GM23248 (cell line): Measurements from ENCODE around the gene NUP214. TPM values are rescaled to one million over a fixed set of nuclear protein-coding genes. Genes with fewer than 3 reads are reported as not detected.

ENCODE experiments used
- DNase-seq: peaks from one replicate; pipeline ENCODE4 v3.0.0-alpha.2; 2015
- H2AFZ ChIP-seq: fragments of 200-600 bp; sonication (generic); 2 replicates; pipeline ENCODE4 v1.6.1; 2016; ENCODE audit warnings: antibody characterized with exemption
- H3F3A ChIP-seq: fragments of 200-600 bp; sonication (generic); 2 replicates; pipeline ENCODE4 v1.6.1; 2016; ENCODE audit warnings: mild to moderate bottlenecking, antibody characterized with exemption, mixed run types; ENCODE audit not compliant: insufficient read depth
- H3K27ac ChIP-seq: fragments of 200-600 bp; sonication (generic); 2 replicates; pipeline ENCODE4 v1.5.1; 2016; ENCODE audit warnings: mild to moderate bottlenecking
- H3K27me3 ChIP-seq: fragments of 200-600 bp; sonication (generic); replicated peaks from 2 replicates; pipeline ENCODE4 v1.6.1; 2016; ENCODE audit warnings: mild to moderate bottlenecking; ENCODE audit not compliant: insufficient read depth
- H3K36me3 ChIP-seq: fragments of 200-600 bp; sonication (generic); 2 replicates; pipeline ENCODE4 v1.6.1; 2016; ENCODE audit warnings: low read depth, mild to moderate bottlenecking
- H3K4me1 ChIP-seq: fragments of 200-600 bp; sonication (generic); 2 replicates; pipeline ENCODE4 v1.6.1; 2016; ENCODE audit warnings: mild to moderate bottlenecking; ENCODE audit not compliant: insufficient read depth
- H3K4me2 ChIP-seq: fragments of 200-600 bp; sonication (generic); one replicate; pipeline ENCODE4 v1.6.1; 2016; ENCODE audit warnings: mild to moderate bottlenecking; ENCODE audit not compliant: unreplicated experiment
- H3K4me3 ChIP-seq: fragments of 200-600 bp; sonication (generic); 2 replicates; pipeline ENCODE4 v1.5.1; 2016; ENCODE audit warnings: mild to moderate bottlenecking
- H3K79me2 ChIP-seq: fragments of 200-600 bp; sonication (generic); 2 replicates; pipeline ENCODE4 v1.6.1; 2016; ENCODE audit warnings: mild to moderate bottlenecking; ENCODE audit not compliant: insufficient read depth
- H3K9ac ChIP-seq: fragments of 200-600 bp; sonication (generic); 2 replicates; pipeline ENCODE4 v1.6.1; 2016; ENCODE audit warnings: mild to moderate bottlenecking
- H3K9me2 ChIP-seq: fragments of 200-600 bp; sonication (generic); 2 replicates; pipeline ENCODE4 v1.6.1; 2016; ENCODE audit warnings: mixed run types, mild to moderate bottlenecking, moderate library complexity; ENCODE audit not compliant: insufficient read depth
- H3K9me3 ChIP-seq: fragments of 200-600 bp; sonication (generic); one replicate; pipeline ENCODE4 v1.6.1; 2017; ENCODE audit warnings: low read depth
- H4K20me1 ChIP-seq: fragments of 200-600 bp; sonication (generic); 2 replicates; pipeline ENCODE4 v1.6.0; 2016; ENCODE audit not compliant: insufficient read depth
- EZH2 ChIP-seq: fragments of 200-600 bp; sonication (generic); IDR thresholded peaks from 2 replicates; pipeline ENCODE4 v1.6.1; 2018; ENCODE audit warnings: antibody characterized with exemption, mild to moderate bottlenecking; ENCODE audit not compliant: insufficient read depth, poor library complexity, severe bottlenecking
- EZH2phosphoT487 ChIP-seq: fragments of 200-600 bp; sonication (generic); IDR thresholded peaks from 2 replicates; pipeline ENCODE4 v1.6.1; 2018; ENCODE audit warnings: antibody characterized with exemption, moderate library complexity, mild to moderate bottlenecking, low read depth; ENCODE audit not compliant: insufficient read depth
- WGBS, 2 experiments: methylation state at CpG; one replicate each; pipeline ENCODE4 v1.1.6; 2015 to 2017; ENCODE audit warnings: low lambda C conversion rate in 2 of 2, low coverage in 1 of 2; ENCODE audit errors: missing lambda C conversion rate in 2 of 2; 5-methylcytosine and 5-hydroxymethylcytosine counted together
- in situ Hi-C: fragments of 300-500 bp; cut with MboI; formaldehyde crosslinking; loops from 2 replicates; pipeline ENCODE4 v1.15.0; 2020
- polyA plus RNA-seq: library from polyadenylated mRNA; unstranded; fragments of >200 nt; fragmentation: Nextera tagmentation; extraction: Ambion mirVana; gene quantifications from 2 replicates; pipeline ENCODE4 v1.2.1, GENCODE V29; 2016
- total RNA-seq: library from RNA; depleted of rRNA; stranded (reverse); fragments of >200 nt; shearing (Covaris generic); gene quantifications from 2 replicates; pipeline ENCODE4 v1.2.3, GENCODE V29; 2014

NUP214 gene
- total and polyA plus RNA-seq, 2 experiments from 2014 or later, result 13.1 to 14.3 TPM

DNA sequence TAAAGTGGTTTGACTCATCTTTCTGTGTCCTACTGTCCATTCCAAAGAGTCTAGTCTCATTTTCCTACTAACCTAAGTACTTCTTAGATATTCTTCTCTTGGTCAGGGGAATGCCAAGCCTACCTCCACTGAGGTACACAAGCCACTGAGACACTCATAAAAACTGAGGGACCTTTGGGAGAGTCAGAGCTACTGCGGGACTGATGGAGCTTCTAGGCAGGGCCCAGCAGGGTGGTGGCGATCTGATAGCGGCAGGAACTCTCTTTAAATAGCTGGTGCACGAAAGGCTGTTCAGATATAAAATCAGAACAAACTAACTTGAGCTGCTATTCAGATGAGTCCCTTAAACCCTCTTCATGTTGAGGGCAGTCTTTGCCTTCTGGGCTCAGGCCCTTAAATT lies 14.7 kb downstream of the NUP214 start:
- Histone ChIP-seq H3K36me3 (peaks cover 82% of the 10 kb centered on the region), H3K4me2 (no peak overlapping the region), H3K9me3 (no peaks in the 10 kb centered on the region), H2AFZ (no peak overlapping the region), H3K9me2 (no peaks in the 10 kb centered on the region), H4K20me1 (no peaks in the 10 kb centered on the region), H3K4me3 (no peak overlapping the region), H3K27ac (no peak overlapping the region), H3F3A (no peaks in the 10 kb centered on the region), H3K27me3 (no peaks in the 10 kb centered on the region), H3K9ac (no peak overlapping the region), H3K79me2 (no peaks in the 10 kb centered on the region), H3K4me1 (no peaks in the 10 kb centered on the region)
- no peak for DNase-seq
- no peak for TF ChIP-seq EZH2phosphoT487
- TF ChIP-seq EZH2, result no peak
- in situ Hi-C loops, result no loop called here
- 97 to 99% methylated on average over 4 of the region's 4 CpGs for WGBS, 2 experiments

DNA sequence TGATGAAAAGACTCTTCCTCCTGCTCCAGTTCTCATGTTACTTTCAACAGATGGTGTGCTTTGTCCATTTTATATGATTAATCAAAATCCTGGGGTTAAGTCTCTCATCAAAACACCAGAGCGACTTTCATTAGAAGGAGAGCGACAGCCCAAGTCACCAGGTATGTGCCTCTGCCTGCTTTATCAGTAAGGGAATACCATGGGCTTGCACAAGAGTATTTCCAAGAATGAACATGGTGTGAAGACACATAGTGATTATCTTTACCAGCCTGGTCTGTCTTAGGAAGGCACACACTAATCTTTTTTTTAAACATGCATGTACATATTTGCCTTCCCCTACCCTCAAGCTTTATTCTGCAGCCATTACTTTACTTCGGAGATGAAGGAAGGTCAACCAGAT lies 15.2 kb downstream of the NUP214 start:
- no peaks in the 10 kb centered on the region for H3K4me1 ChIP-seq
- no peak for DNase-seq
- TF ChIP-seq EZH2 (no peak), EZH2phosphoT487 (no peak)
- no peaks in the 10 kb centered on the region for H3K79me2 ChIP-seq
- no peak overlapping the region for H3K4me3 ChIP-seq
- no peaks in the 10 kb centered on the region for H3K9me3 ChIP-seq
- H3K4me2 ChIP-seq, result no peak overlapping the region
- H3K27me3 ChIP-seq, result no peaks in the 10 kb centered on the region
- H2AFZ ChIP-seq, result no peak overlapping the region
- H3K9ac ChIP-seq, result no peak overlapping the region
- H3F3A ChIP-seq, result no peaks in the 10 kb centered on the region
- in situ Hi-C loops, result no loop called here
- peaks cover 82% of the 10 kb centered on the region for H3K36me3 ChIP-seq
- no peaks in the 10 kb centered on the region for H4K20me1 ChIP-seq
- H3K9me2 ChIP-seq, result no peaks in the 10 kb centered on the region
- 96 to 98% methylated on average over 3 of the region's 3 CpGs for WGBS, 2 experiments
- H3K27ac ChIP-seq, result no peak overlapping the region

DNA sequence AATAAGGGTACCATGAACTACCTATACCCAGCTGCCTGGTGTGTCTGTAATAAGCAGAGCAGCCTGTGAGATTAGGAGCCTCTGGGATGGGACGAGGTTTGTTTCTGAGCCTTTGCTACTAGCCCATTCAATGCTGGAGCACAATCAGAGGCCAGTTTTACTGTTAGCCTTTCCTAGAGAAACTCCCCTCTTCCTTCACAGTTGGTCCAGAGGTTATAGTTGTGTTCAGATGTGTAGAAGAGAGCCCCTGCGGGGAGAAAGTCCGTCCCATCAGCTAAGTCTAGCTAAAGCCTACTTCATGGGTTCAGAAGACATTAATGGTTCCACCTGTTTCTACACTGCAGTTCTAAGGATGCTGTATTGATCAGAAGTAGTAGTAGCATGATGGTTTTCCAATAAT lies 16.8 kb downstream of the NUP214 start:
- Histone ChIP-seq H3F3A (no peaks in the 10 kb centered on the region), H3K9ac (no peak overlapping the region), H2AFZ (no peak overlapping the region), H3K4me3 (no peak overlapping the region), H3K9me2 (no peaks in the 10 kb centered on the region), H3K27ac (no peak overlapping the region), H4K20me1 (no peaks in the 10 kb centered on the region), H3K9me3 (no peaks in the 10 kb centered on the region), H3K4me2 (no peak overlapping the region), H3K4me1 (no peaks in the 10 kb centered on the region), H3K27me3 (no peaks in the 10 kb centered on the region), H3K79me2 (no peaks in the 10 kb centered on the region), H3K36me3 (peaks cover 80% of the 10 kb centered on the region)
- in situ Hi-C loops, result no loop called here
- no peak for DNase-seq
- TF ChIP-seq EZH2phosphoT487, result no peak
- 84 to 93% methylated on average over 3 of the region's 3 CpGs for WGBS, 2 experiments

DNA sequence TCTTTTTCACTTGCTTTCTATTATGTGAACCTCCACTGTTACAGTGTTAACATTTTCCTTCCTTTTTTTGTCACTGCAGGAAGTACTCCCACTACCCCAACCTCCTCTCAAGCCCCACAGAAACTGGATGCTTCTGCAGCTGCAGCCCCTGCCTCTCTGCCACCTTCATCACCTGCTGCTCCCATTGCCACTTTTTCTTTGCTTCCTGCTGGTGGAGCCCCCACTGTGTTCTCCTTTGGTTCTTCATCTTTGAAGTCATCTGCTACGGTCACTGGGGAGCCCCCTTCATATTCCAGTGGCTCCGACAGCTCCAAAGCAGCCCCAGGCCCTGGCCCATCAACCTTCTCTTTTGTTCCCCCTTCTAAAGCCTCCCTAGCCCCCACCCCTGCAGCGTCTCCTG lies 18.8 kb downstream of the NUP214 start:
- H3K27ac ChIP-seq, result no peak overlapping the region
- H3K4me3 ChIP-seq, result no peak overlapping the region
- H3K79me2 ChIP-seq, result no peaks in the 10 kb centered on the region
- H2AFZ ChIP-seq, result no peak overlapping the region
- no peak for TF ChIP-seq EZH2phosphoT487
- no peak for TF ChIP-seq EZH2
- H3K4me1 ChIP-seq, result no peaks in the 10 kb centered on the region
- in situ Hi-C loops, result no loop called here
- no peak overlapping the region for H3K4me2 ChIP-seq
- no peak for DNase-seq
- 83 to 84% methylated on average over 3 of the region's 3 CpGs for WGBS, 2 experiments
- H3K9me2 ChIP-seq, result no peaks in the 10 kb centered on the region
- H3F3A ChIP-seq, result no peaks in the 10 kb centered on the region
- H3K36me3 ChIP-seq, result peaks cover 86% of the 10 kb centered on the region
- H3K9me3 ChIP-seq, result no peaks in the 10 kb centered on the region
- H3K27me3 ChIP-seq, result no peaks in the 10 kb centered on the region
- H3K9ac ChIP-seq, result no peak overlapping the region
- no peaks in the 10 kb centered on the region for H4K20me1 ChIP-seq

DNA sequence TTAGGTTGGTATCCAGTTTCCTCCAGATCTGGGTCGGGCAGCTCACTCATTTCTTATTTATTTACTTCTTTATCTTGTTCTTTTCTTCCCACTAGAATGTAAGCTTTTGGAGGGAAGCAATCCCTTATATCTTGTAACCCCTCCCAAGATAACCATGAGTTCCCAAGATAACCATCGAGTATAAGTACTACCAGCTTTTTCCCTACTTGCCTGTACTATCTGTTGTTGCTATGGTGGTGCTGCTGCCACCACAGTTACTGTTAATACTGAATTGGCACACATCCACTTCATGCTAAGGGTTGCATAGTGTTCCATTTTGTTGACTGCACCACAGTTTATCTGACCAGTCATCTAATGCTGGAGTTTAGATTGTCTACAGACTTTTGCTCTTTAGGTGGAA lies 19.9 kb downstream of the NUP214 start:
- no peaks in the 10 kb centered on the region for H3K4me1 ChIP-seq

More for the DNA sequence above, 19.9 kb downstream of the NUP214 start:
- Histone ChIP-seq H3K79me2 (no peaks in the 10 kb centered on the region), H3K4me2 (no peak overlapping the region), H3K36me3 (peaks cover 78% of the 10 kb centered on the region), H3K9me2 (no peaks in the 10 kb centered on the region), H3F3A (no peaks in the 10 kb centered on the region), H4K20me1 (no peaks in the 10 kb centered on the region), H3K27ac (no peak overlapping the region), H3K27me3 (no peaks in the 10 kb centered on the region), H3K4me3 (no peak overlapping the region), H3K9me3 (no peaks in the 10 kb centered on the region), H2AFZ (no peak overlapping the region), H3K9ac (no peak overlapping the region)
- TF ChIP-seq EZH2 (no peak), EZH2phosphoT487 (no peak)
- in situ Hi-C loops, result no loop called here
- no peak for DNase-seq
- WGBS, 2 experiments, result 46 to 55% methylated on average over 2 of the region's 2 CpGs
